H9 (cell line): Measurements from ENCODE around the gene UTF1. TPM values are rescaled to one million over a fixed set of nuclear protein-coding genes. Genes with fewer than 3 reads are reported as not detected.

Source experiments
- DNase-seq: peaks from one replicate; pipeline ENCODE4 v3.0.0-alpha.2; 2017
- H2AFZ ChIP-seq: one replicate; pipeline ENCODE4 v1.6.1; 2013; ENCODE audit warnings: mild to moderate bottlenecking, low read length, control low read depth, moderate library complexity
- H2AK5ac ChIP-seq: 2 replicates; pipeline ENCODE4 v1.6.1; 2013; ENCODE audit warnings: low read length, control low read depth, mixed read lengths; ENCODE audit not compliant: insufficient read length
- H2BK120ac ChIP-seq: one replicate; pipeline ENCODE4 v1.6.1; 2013; ENCODE audit warnings: low read depth, mild to moderate bottlenecking, low read length, control low read depth, inconsistent platforms; ENCODE audit not compliant: poor library complexity, severe bottlenecking
- H2BK12ac ChIP-seq: 2 replicates; pipeline ENCODE4 v1.6.1; 2013; ENCODE audit warnings: low read length, control low read depth, mixed read lengths, low read depth; ENCODE audit not compliant: insufficient read length
- H2BK15ac ChIP-seq: 2 replicates; pipeline ENCODE4 v1.6.1; 2013; ENCODE audit warnings: low read depth, low read length, control low read depth
- H2BK20ac ChIP-seq: one replicate; pipeline ENCODE4 v1.6.1; 2013; ENCODE audit warnings: low read depth, mild to moderate bottlenecking, low read length, control low read depth, inconsistent platforms; ENCODE audit not compliant: poor library complexity, severe bottlenecking
- H2BK5ac ChIP-seq: 2 replicates; pipeline ENCODE4 v1.6.1; 2013; ENCODE audit warnings: low read length, control low read depth, mixed read lengths; ENCODE audit not compliant: insufficient read length
- H3K14ac ChIP-seq: 2 replicates; pipeline ENCODE4 v1.6.1; 2013; ENCODE audit warnings: low read length, control low read depth; ENCODE audit not compliant: insufficient read depth
- H3K18ac ChIP-seq: 2 replicates; pipeline ENCODE4 v1.6.1; 2013; ENCODE audit warnings: low read depth, mild to moderate bottlenecking, mixed read lengths, low read length, control low read depth; ENCODE audit not compliant: insufficient read length
- H3K23ac ChIP-seq: 2 replicates; pipeline ENCODE4 v1.6.1; 2013; ENCODE audit warnings: low read length, control low read depth, mixed read lengths, low read depth; ENCODE audit not compliant: insufficient read length
- H3K23me2 ChIP-seq: 2 replicates; pipeline ENCODE4 v1.6.1; 2013; ENCODE audit warnings: low read depth, mild to moderate bottlenecking, mixed read lengths, low read length, control low read depth; ENCODE audit not compliant: insufficient read length, poor library complexity, severe bottlenecking
- H3K27ac ChIP-seq: 2 replicates; pipeline ENCODE4 v1.5.1; 2013; ENCODE audit warnings: low read length, control low read depth, mixed read lengths, low read depth; ENCODE audit not compliant: insufficient read length
- H3K27me3 ChIP-seq: 2 replicates; pipeline ENCODE4 v1.6.1; 2013; ENCODE audit warnings: low read length, control low read depth, inconsistent platforms; ENCODE audit not compliant: insufficient read depth
- H3K4ac ChIP-seq: 2 replicates; pipeline ENCODE4 v1.6.1; 2013; ENCODE audit warnings: low read depth, mild to moderate bottlenecking, control low read depth, inconsistent platforms, low read length, moderate library complexity
- H3K4me1 ChIP-seq: 2 replicates; pipeline ENCODE4 v1.6.1; 2013; ENCODE audit warnings: low read length, control low read depth, inconsistent platforms; ENCODE audit not compliant: insufficient read depth
- H3K4me2 ChIP-seq: 2 replicates; pipeline ENCODE4 v1.6.1; 2013; ENCODE audit warnings: low read length, control low read depth, mixed read lengths; ENCODE audit not compliant: insufficient read length, insufficient read depth
- H3K56ac ChIP-seq: 2 replicates; pipeline ENCODE4 v1.6.1; 2013; ENCODE audit warnings: low read depth, mild to moderate bottlenecking, mixed read lengths, low read length, control low read depth; ENCODE audit not compliant: insufficient read length
- H3K79me1 ChIP-seq: 2 replicates; pipeline ENCODE4 v1.6.1; 2013; ENCODE audit warnings: low read depth, mild to moderate bottlenecking, moderate library complexity, low read length, control low read depth, inconsistent platforms; ENCODE audit not compliant: insufficient read depth, poor library complexity, severe bottlenecking
- H3K79me2 ChIP-seq: 2 replicates; pipeline ENCODE4 v1.6.1; 2013; ENCODE audit warnings: low read length, control low read depth, inconsistent platforms; ENCODE audit not compliant: insufficient read depth
- H3K9ac ChIP-seq: 2 replicates; pipeline ENCODE4 v1.6.1; 2013; ENCODE audit warnings: low read length, control low read depth, mixed read lengths; ENCODE audit not compliant: insufficient read length; ENCODE audit errors: extremely low read depth
- H3K9me3 ChIP-seq: one replicate; pipeline ENCODE4 v1.6.1; 2013; ENCODE audit warnings: low read depth, low read length, inconsistent platforms; ENCODE audit not compliant: control insufficient read depth
- H3T11ph ChIP-seq: one replicate; pipeline ENCODE4 v1.6.1; 2013; ENCODE audit warnings: mild to moderate bottlenecking, low read length, control low read depth, inconsistent platforms
- H4K20me1 ChIP-seq: one replicate; pipeline ENCODE4 v1.6.1; 2013; ENCODE audit not compliant: control insufficient read depth, insufficient read length, insufficient read depth
- H4K5ac ChIP-seq: 2 replicates; pipeline ENCODE4 v1.6.1; 2013; ENCODE audit warnings: low read depth, mild to moderate bottlenecking, mixed read lengths, low read length, control low read depth; ENCODE audit not compliant: insufficient read length
- H4K8ac ChIP-seq: replicated peaks from 2 replicates; pipeline ENCODE4 v1.6.1; 2013; ENCODE audit warnings: low read length, control low read depth, mixed read lengths, low read depth; ENCODE audit not compliant: insufficient read length
- H4K91ac ChIP-seq: 2 replicates; pipeline ENCODE4 v1.6.1; 2013; ENCODE audit warnings: low read depth, mild to moderate bottlenecking, moderate library complexity, mixed read lengths, low read length, control low read depth; ENCODE audit not compliant: insufficient read length
- H3K27ac Mint-ChIP-seq, 3 experiments: 2 replicates in 2 of 3; 3 replicates in 1 of 3; pipeline ENCODE4 v1.8.0; 2020 to 2021; ENCODE audit warnings: mixed read lengths in 3 of 3, mild to moderate bottlenecking in 1 of 3, moderate library complexity in 1 of 3
- H3K27me3 Mint-ChIP-seq: 2 replicates; pipeline ENCODE4 v1.8.0; 2021; ENCODE audit warnings: low read depth, mild to moderate bottlenecking, moderate library complexity, mixed read lengths
- H3K36me3 Mint-ChIP-seq, 3 experiments: 2 replicates in 2 of 3; 3 replicates in 1 of 3; pipeline ENCODE4 v1.8.0; 2020 to 2021; ENCODE audit warnings: low read depth in 3 of 3, mixed read lengths in 3 of 3; ENCODE audit not compliant: insufficient read depth in 1 of 3
- H3K4me1 Mint-ChIP-seq, 2 experiments: 2 replicates each; pipeline ENCODE4 v1.8.0; 2020; ENCODE audit warnings: mixed read lengths in 2 of 2
- H3K4me3 Mint-ChIP-seq, 2 experiments: 2 replicates in 1 of 2; 3 replicates in 1 of 2; pipeline ENCODE4 v1.8.0; 2020 to 2021; ENCODE audit warnings: mild to moderate bottlenecking in 2 of 2, mixed read lengths in 2 of 2, moderate library complexity in 1 of 2
- H3K9me3 Mint-ChIP-seq, 2 experiments: 2 replicates in 1 of 2; 3 replicates in 1 of 2; pipeline ENCODE4 v1.8.0; 2020; ENCODE audit warnings: mild to moderate bottlenecking in 2 of 2, mixed read lengths in 2 of 2, moderate library complexity in 1 of 2
- CTCF ChIP-seq: fragments of 200-600 bp; sonication (generic); conservative IDR thresholded peaks from 3 replicates; pipeline ENCODE4 v1.8.0; 2021; ENCODE audit warnings: antibody characterized with exemption, mild to moderate bottlenecking
- WGBS: extraction: QIAGEN DNeasy Blood & Tissue Kit; methylation state at CpG from one replicate; pipeline ENCODE4 v1.1.7; 2013; ENCODE audit warnings: missing lambda C conversion rate, low lambda C conversion rate, mixed read lengths; ENCODE audit not compliant: insufficient read length; ENCODE audit errors: extremely low coverage; 5-methylcytosine and 5-hydroxymethylcytosine counted together
- total RNA-seq: library from RNA; stranded (reverse); gene quantifications from 2 replicates; pipeline ENCODE4 v1.2.1, GENCODE V29; 2021

The UTF1 gene
- total RNA-seq, 1 experiment from 2014 or later = 31.5 TPM

- Mint-ChIP-seq H3K27me3 (peaks cover 74% of the 10 kb centered on the region), H3K4me1 (peaks cover 19 to 28% of the 10 kb centered on the region in 2 experiments), H3K9me3 (peaks cover 0 to 4% of the 10 kb centered on the region in 2 experiments; a peak in 2 of 5 replicates), H3K4me3 (peak overlapping the region; percentile 39 to 69; a peak in 3 of 5 replicates), H3K27ac (no peak overlapping the region), H3K36me3 (peaks cover 0 to 13% (median 0%) of the 10 kb centered on the region in 3 experiments; a peak in 3 of 7 replicates)
- Histone ChIP-seq H4K91ac (no peak overlapping the region), H3K79me2 (no peaks in the 10 kb centered on the region), H4K20me1 (no peaks in the 10 kb centered on the region), H3K14ac (no peak overlapping the region; the same call in 1 of the 2 replicates), H3K23me2 (peaks cover 14% of the 10 kb centered on the region), H2BK20ac (no peak overlapping the region), H3K4ac (no peak overlapping the region), H4K8ac (no peak overlapping the region), H2AK5ac (no peak overlapping the region), H3K4me2 (peak overlapping the region; percentile 27), H3K9ac (no peak overlapping the region), H3K79me1 (no peaks in the 10 kb centered on the region), H2BK12ac (no peak overlapping the region), H3K9me3 (no peaks in the 10 kb centered on the region), H2BK15ac (no peak overlapping the region), H4K5ac (no peak overlapping the region), H3K27ac (no peak overlapping the region), H3K18ac (no peak overlapping the region), H3K56ac (no peak overlapping the region), H2AFZ (no peak overlapping the region), H3T11ph (no peak overlapping the region), H3K27me3 (peaks cover 14% of the 10 kb centered on the region; the same call in 1 of the 2 replicates), H2BK5ac (no peak overlapping the region), H3K4me1 (no peaks in the 10 kb centered on the region; the same call in 1 of the 2 replicates), H3K23ac (no peak overlapping the region), H2BK120ac (no peak overlapping the region)
- no peak for TF ChIP-seq CTCF
- no CpG with 5 or more reads among the region's 48 CpGs for WGBS
- no peak for DNase-seq
These were observed 5.3 kb downstream of the UTF1 start for GRCh38 chr10:133235265-133235855.
